SW480 (cell line): ENCODE measurements around the gene PAPOLA.
"Not testable (repeated sequence)": the region's sequence is repeated elsewhere in the genome, so short reads cannot be mapped to it uniquely, and the experiment has no call there.

ENCODE experiments used
- DNase-seq: peaks from one replicate; pipeline ENCODE4 v3.0.0-alpha.2; 2016; ENCODE audit warnings: low spot score

PAPOLA gene

GRCh38 chr14:96502621-96503305, 581 bp downstream of the PAPOLA start:
- DNase-seq = peak; percentile 35

DNA sequence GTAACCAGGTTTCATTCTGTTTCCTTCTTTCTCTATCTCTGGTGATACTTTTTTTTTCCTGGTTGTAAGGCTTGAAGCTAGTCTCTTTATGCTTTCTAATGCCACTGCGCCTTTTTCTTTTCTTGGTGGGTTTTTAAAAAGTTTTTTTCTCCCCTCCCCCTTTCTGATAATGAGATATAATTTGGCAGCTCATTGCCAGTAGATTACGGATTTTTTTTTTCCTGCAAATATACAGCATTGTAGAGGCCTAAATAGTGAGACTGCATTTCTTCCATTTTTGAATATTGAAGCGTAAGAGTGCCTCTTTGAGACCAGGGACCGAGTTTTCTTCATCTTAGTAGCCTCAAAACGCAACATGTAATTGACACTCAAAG, 1.1 kb downstream of the PAPOLA start:
- DNase-seq = no peak

- not testable (repeated sequence) for DNase-seq
Observed at GRCh38 chr14:96504353-96504752, 2.2 kb downstream of the PAPOLA start.

DNA sequence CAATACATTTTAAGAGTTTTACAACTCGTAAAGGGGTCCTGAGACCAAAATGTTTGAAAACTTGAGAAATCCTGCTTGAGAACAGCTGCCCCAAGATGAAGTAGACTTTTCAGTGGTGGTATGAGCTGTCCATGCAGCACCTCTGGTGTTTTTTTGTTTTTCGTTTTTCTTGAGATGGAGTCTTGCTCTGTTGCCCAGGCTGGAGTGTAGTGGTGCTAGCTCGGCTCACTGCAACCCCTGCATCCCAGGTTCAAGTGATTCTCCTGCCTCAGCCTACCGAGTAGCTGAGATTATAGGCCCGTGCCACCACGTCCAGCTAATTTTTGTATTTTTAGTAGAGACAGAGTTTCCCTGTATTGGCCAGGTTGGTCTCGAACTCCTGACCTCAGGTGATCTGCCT, 5.5 kb downstream of the PAPOLA start:
- DNase-seq = no peak

DNA sequence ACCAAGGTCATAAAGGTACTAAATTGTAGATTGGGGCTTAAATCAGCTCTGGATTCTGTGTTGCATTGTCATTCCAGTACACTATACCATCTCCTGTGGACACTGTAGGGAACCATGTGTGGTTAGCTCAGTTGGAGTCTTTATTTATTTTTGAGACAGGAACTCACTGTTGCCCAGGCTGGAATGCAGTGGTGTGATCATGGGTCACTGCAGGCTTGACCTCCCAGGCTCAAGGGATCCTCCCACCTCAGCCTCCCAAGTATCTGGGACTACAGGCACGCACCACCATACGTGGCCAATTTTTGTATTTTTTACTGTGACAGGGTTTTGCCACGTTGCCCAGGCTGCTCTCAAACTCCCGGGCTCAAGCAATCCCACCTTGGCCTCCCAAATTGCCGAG, 6.7 kb downstream of the PAPOLA start:
- no peak for DNase-seq

- peak; percentile 6 for DNase-seq
Observed at GRCh38 chr14:96509457-96510090, 7.4 kb downstream of the PAPOLA start.

DNA sequence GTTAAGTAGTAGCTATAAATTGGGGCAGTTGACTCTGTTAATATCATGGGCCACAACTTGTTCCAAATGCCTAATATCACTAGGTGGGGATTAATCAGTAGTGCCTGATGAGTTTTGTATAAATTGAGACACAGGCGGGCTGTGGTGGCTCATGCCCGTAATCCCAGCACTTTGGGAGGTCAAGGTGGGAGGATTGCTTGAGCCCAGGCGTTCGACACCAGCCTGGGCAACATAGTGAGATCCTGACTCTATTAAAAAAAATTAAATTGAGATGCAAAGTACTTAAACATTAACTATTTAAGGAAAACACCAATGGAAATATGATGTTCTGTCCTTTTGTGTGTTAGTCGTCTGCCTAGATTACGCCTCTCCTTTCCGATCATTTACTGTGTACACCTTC, 9.0 kb downstream of the PAPOLA start:
- DNase-seq = no peak

DNA sequence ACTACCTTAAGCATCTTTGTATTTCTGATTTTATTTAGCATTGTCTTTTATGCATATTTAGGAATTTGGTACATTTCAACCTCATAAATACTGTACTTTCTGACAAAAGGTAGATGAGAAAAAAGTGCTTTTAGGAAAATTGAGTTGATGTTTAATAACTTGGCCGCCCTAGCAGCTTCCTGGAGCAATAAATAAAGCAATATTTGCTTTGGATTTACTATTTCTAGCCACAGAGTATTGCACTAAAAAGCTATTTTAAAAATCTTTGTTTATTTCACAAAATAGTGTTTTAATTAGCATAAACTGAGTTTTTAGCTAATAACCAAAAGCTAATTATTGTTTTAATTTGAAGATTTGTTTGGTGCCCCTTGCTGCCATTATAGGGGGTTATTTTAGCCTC, 9.5 kb downstream of the PAPOLA start:
- no peak for DNase-seq

GRCh38 chr14:96512122-96512521, 9.9 kb downstream of the PAPOLA start:
- DNase-seq = no peak

- DNase-seq = no peak
Observed at GRCh38 chr14:96512602-96513397, 10.6 kb downstream of the PAPOLA start.

DNA sequence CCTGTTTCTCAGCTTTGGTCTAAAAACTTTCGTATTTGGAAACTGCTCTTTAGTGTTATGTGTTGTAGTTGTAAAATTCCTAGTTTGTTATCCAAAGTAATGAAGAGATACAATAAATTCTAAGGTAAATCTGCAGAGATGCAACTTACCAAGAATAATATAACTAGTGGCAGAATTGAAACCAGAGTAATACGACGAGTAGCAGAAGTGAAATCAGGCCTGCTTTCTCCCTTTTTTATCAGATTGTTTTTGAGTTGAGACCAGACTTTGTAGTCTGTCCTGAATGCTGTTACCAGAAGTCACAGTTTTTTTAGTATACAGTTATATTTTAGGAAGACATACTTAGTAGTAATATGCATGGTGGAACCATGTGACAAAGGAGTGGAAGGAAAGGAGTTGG, 12.5 kb downstream of the PAPOLA start:
- DNase-seq = no peak

GRCh38 chr14:96515731-96516130, 13.5 kb downstream of the PAPOLA start:
- DNase-seq = no peak

- no peak for DNase-seq
Observed at GRCh38 chr14:96516351-96516750, 14.2 kb downstream of the PAPOLA start.

GRCh38 chr14:96519970-96520369, 17.8 kb downstream of the PAPOLA start:
- no peak for DNase-seq

GRCh38 chr14:96525452-96525851, 23.3 kb downstream of the PAPOLA start:
- DNase-seq = no peak

DNA sequence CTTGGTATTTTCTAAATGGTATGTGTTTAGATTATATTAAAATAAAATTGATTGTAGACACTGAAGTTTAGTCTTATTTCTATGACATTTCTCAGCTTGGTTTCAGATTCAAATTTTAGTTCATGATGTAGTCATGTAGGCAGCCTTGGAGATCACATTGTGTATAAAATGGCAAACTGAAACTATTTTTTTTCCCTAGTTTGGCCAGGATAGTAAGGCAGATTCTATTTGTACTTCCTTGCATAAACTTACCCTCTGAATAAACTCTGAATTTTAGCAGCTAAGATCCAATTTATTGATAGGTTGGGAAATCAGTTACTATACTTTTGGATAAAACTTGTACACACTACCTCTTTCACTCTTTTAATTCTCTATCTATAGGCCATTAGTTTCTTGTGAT, 30.4 kb downstream of the PAPOLA start:
- DNase-seq = no peak

DNA sequence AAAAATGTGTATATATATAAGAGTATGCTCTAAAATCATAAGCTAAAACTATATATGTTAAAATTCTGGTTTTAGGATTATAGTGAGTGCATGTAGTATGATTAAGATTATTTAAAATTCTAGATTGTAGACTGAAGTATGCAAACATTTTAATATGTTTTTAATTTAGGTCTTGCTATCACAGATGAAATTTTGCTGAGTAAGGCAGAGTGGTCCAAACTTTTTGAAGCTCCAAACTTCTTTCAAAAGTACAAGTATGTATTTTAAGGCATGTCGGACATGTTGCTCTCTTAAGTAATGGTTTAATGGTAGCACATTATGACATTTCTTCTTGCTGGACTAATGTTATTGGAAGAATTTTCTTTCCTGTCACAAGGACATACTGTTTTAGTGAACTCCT, 34.6 kb downstream of the PAPOLA start:
- no peak for DNase-seq

GRCh38 chr14:96538097-96538989, 36.2 kb downstream of the PAPOLA start:
- no peak for DNase-seq

GRCh38 chr14:96538990-96539317, 36.8 kb downstream of the PAPOLA start:
- no peak for DNase-seq

DNA sequence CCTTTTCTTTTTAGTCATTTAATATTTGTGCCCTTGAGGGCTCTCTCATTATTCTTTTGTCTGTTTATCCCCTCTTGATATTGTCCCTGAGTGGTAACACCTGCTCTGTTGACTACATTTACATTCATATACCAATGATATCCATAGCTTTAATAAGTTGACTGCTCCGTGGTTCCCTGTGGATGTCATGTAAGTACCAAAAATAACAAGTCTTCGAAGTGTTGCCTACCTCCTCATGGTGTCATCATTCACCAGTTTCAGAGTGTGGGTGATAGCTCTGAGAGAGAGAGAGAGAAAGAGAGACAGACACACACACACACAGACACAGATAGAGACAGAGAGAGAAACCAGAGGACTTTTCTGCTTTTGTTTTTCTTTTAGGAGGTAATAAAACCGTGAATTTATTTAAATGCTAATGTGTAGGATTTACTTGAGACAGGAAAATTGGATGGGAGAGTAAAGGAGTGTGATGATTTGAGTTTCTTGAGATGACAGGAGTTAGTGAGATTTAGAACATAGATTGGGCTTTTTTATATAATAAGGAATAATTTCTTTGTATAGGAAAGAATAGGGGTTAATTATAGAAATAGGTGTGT, 52.2 kb downstream of the PAPOLA start:
- DNase-seq = no peak

DNA sequence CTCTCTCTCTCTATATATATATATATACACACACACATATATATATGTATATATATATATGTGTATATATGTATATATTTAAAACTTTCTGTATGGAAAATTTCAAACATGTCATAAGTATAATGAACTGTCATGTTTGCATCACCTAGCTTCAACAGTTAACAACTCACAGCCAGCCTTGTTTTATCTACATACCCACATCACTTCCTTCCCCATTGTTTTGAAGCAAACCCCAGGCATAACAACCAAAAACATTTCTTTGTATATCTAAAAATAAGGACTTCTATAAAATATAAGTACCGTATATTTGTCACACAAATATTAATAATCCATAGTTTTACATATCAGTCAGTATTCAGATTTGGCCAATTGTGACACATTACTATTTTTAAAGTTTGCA, 57.4 kb downstream of the PAPOLA start:
- DNase-seq = no peak

DNA sequence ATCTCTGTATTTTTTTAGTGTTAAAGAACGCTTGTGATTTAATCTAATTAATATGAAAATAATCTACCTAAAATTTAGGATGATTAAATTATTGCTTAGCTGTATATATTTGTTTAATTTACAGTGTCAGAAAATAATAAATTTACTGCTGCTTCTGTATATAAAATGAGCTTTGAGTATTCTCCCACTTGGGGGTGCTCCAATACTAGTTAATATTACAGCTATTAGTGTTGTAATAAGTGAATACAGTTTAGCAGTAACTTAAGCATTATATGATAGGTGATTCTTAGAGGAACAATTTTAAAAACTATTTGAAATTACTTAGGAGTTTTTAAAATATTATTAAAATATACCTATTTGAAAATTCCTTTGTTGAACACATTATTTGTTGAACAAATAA, 62.2 kb downstream of the PAPOLA start:
- DNase-seq = no peak
